Measurements from ENCODE around the gene ARFGEF2. TPM values are rescaled to one million over a fixed set of nuclear protein-coding genes. Genes with fewer than 3 reads are reported as not detected.

The ARFGEF2 gene
- total RNA-seq = 21.9 TPM

DNA sequence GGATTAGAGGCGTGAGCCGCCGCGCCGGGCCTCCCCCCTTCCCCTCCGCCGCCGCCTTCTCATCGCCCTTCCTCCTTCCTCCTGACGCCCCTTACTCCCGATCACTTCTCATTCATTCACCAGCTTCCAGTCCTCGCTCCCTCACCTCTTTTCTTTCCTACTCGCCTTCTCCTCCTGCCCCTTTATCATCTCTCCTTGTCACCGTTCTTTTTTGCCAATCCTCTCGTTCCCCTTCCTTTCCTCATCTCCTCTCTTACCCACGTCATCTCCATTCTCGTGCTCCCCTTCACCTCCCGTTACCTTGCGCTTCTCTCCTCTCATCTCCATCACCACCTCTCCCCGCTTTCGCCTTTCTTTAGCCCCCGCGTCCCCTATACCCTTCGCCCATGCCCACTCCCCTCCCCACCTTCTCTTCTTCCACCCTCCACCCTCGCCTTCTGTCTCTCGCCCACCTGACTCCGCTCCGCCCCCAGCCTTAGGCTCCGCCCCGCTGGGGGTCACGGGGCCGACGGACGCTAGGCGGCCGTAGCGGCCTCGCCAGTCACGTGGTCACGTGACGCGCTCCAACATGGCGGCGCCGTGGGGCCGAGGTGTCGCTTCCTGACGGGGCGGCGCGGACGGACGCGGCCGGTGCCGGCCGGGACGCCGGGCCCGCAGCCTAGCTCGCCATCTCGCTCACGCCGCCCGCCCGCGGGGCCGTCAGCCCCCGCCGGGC, at the start of gene ARFGEF2:
TSS of gene ARFGEF2 (plus strand) at position 544 of the 715 bp plus-strand sequence. CDS start 179 bp downstream, outside the sequence.
- Histone ChIP-seq H3K27me3 (no peaks in the 10 kb centered on the region), H3K4me1 (peaks cover 39% of the 10 kb centered on the region), H3K27ac (peak within 1 kb of the TSS; percentile 96), H3K4me3 (peak within 1 kb of the TSS; percentile 92 to 97), H3K36me3 (no peaks in the 10 kb centered on the region), H3K9me3 (no peaks in the 10 kb centered on the region)
- intact Hi-C loops (cut with DNase I) = no loop called here
- TF ChIP-seq POLR2A (IDR thresholded peaks at IDR 0.05) (peak; percentile 59 to 93), POLR2AphosphoS5 (IDR thresholded peaks at IDR 0.05; ENCODE audit: insufficient read depth in 1 of 2, low read depth in 1 of 2) (peak; percentile 89 to 95)
- TF ChIP-seq, protein P1, sequence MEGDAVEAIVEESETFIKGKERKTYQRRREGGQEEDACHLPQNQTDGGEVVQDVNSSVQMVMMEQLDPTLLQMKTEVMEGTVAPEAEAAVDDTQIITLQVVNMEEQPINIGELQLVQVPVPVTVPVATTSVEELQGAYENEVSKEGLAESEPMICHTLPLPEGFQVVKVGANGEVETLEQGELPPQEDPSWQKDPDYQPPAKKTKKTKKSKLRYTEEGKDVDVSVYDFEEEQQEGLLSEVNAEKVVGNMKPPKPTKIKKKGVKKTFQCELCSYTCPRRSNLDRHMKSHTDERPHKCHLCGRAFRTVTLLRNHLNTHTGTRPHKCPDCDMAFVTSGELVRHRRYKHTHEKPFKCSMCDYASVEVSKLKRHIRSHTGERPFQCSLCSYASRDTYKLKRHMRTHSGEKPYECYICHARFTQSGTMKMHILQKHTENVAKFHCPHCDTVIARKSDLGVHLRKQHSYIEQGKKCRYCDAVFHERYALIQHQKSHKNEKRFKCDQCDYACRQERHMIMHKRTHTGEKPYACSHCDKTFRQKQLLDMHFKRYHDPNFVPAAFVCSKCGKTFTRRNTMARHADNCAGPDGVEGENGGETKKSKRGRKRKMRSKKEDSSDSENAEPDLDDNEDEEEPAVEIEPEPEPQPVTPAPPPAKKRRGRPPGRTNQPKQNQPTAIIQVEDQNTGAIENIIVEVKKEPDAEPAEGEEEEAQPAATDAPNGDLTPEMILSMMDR (IDR thresholded peaks at IDR 0.05) = no peak
- DNase-seq (ENCODE audit: extremely low spot score in 2 of 2) = peak in 1 of 2 donors; percentile 95

DNA sequence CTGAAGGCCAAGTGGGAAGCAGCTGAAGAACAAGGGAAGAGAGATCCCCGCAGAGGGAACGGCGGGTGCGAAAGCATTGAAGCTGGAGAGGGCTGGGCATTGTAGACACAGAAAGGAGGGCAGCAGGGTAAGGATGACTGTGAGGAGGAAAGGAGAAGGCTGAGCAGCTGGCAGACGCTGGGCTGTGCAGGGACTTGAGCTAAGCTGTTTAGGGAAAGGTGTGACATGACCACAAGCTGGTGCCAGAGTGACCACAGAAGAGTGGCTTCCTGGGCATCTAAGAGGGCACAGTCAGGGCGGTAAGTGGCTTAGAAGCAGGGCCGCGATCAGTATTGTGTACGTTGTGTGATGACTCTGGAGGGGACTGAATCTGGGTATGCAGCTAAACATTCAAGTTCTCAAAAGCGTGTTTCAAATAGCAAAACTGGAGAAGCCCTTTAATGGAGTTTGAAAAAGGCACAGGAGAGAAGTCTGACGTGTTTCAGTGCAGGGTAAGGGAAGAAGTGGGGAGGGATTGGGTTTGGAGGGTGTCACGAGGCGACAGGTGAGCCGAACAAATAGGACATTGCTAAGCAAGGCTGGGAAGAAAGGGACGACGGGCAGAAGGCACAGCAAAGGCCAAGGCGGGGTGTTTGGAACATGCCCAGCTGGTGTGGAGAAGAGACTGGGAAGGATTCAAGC, 46.1 kb upstream of the ARFGEF2 start:
- TF ChIP-seq, protein P1 (IDR thresholded peaks at IDR 0.05) = no peak
- Histone ChIP-seq H3K4me1 (no peaks in the 10 kb centered on the region), H3K9me3 (no peaks in the 10 kb centered on the region), H3K27ac (no peak overlapping the region), H3K27me3 (no peaks in the 10 kb centered on the region), H3K4me3 (no peak overlapping the region), H3K36me3 (no peaks in the 10 kb centered on the region)
- intact Hi-C loops (cut with DNase I) = no loop called here
- no peak for DNase-seq (ENCODE audit: extremely low spot score in 2 of 2)

DNA sequence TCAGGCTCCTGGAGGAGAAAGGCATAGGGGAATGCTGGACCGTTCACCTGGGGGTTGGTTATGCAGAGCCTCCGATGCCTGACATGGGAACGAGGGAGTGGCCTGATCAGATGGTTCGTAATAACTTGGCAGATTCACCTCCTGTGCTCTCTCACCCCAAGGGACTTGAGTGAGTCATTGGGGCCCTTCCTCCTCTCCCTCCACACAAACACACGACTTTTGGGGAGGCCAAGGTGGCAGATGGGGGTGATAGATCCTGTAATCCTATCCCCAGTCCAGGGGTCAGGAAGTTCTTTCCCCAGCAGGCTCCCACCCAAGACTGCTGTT, 45.6 kb upstream of the ARFGEF2 start:
- TF ChIP-seq POLR2A (IDR thresholded peaks at IDR 0.05) (no peak), POLR2AphosphoS5 (IDR thresholded peaks at IDR 0.05; ENCODE audit: insufficient read depth in 1 of 2, low read depth in 1 of 2) (no peak)
- no peak for DNase-seq (ENCODE audit: extremely low spot score in 2 of 2)
- Histone ChIP-seq H3K9me3 (no peaks in the 10 kb centered on the region), H3K27ac (no peak overlapping the region), H3K4me1 (no peaks in the 10 kb centered on the region), H3K27me3 (no peaks in the 10 kb centered on the region), H3K36me3 (no peaks in the 10 kb centered on the region), H3K4me3 (no peak overlapping the region)
- intact Hi-C loops (cut with DNase I) = no loop called here

DNA sequence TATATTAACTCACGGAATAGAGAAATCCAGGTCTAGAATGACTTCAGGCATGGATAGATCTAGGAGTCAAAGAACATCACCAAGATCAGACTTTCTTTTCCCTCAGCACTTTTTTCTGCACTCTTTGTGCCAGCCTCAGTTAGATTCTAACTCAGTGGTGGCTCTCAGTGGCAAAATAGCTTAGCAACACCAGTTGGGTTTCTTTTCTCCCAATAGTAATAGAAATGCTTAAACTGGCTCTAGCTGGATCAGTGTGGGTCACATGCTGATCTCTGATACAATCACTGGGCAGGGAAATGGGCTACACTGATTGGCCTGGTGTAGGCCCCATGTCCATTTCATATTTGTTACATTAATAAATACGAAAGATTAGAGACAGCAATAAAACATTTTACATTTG, 44.2 kb upstream of the ARFGEF2 start:
- Histone ChIP-seq H3K27me3 (no peaks in the 10 kb centered on the region), H3K4me1 (no peaks in the 10 kb centered on the region), H3K9me3 (no peaks in the 10 kb centered on the region), H3K36me3 (no peaks in the 10 kb centered on the region), H3K4me3 (no peak overlapping the region), H3K27ac (no peak overlapping the region)
- intact Hi-C loops (cut with DNase I) = no loop called here
- TF ChIP-seq POLR2A (IDR thresholded peaks at IDR 0.05) = no peak
- TF ChIP-seq, protein P1 (IDR thresholded peaks at IDR 0.05) = no peak
- TF ChIP-seq POLR2AphosphoS5 (IDR thresholded peaks at IDR 0.05; ENCODE audit: insufficient read depth in 1 of 2, low read depth in 1 of 2) = no peak
- DNase-seq (ENCODE audit: extremely low spot score in 2 of 2) = no peak

DNA sequence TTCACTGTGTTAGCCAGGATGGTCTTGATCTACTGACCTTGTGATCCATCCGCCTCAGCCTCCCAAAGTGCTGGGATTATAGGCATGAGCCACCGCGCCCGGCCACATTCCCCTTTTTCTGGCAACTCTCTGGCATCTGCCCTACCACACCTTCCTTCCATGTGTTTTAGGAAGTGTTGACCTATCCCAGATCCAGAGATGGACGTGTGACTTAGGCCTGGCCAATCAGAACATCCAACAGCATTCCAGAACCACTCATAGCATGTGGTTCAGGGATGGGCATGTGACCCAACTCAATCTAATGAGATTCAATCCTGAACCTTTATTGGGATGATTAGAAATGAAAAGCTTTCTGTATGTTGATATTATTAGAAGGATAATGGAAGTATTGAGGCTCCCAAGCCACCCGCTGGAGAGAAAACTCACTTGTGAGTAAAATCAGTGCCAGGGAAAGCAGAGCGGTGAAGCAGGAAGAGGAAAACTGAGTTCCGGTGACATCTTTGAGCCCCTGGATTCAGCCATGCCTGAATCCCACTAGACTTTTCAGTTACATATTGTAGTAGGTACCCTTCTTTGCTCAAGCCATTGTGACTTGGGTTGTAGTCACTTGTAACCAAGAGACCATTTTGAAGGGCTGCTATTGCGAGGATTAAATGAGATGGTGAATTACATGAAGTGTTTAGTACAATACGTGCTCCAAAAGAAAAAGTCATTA, 42.8 kb upstream of the ARFGEF2 start:
- no peaks in the 10 kb centered on the region for H3K4me1 ChIP-seq
- no peak for DNase-seq (ENCODE audit: extremely low spot score in 2 of 2)
- H3K9me3 ChIP-seq = no peaks in the 10 kb centered on the region
- no peaks in the 10 kb centered on the region for H3K27me3 ChIP-seq
- H3K36me3 ChIP-seq = no peaks in the 10 kb centered on the region
- intact Hi-C loops (cut with DNase I) = no loop called here
- H3K4me3 ChIP-seq = no peak overlapping the region
- TF ChIP-seq, protein P1 (IDR thresholded peaks at IDR 0.05) = no peak
- no peak for TF ChIP-seq POLR2AphosphoS5 (IDR thresholded peaks at IDR 0.05; ENCODE audit: insufficient read depth in 1 of 2, low read depth in 1 of 2)
- no peak for TF ChIP-seq POLR2A (IDR thresholded peaks at IDR 0.05)
- no peak overlapping the region for H3K27ac ChIP-seq
